Hematopoietic multipotent progenitor cell treated with erythropoietin and hydrocortisone succinate and interleukin-3 and kit ligand, for 6 days (in vitro differentiated cells): ENCODE results near the gene COPS2.
"Not testable (repeated sequence)": the region's sequence is repeated elsewhere in the genome, so short reads cannot be mapped to it uniquely, and the experiment has no call there.

Experiments
- DNase-seq: peaks from one replicate; pipeline ENCODE4 v3.0.0-alpha.2; 2015

The COPS2 gene

GRCh38 chr15:49101536-49101935 lies 53.9 kb downstream of the COPS2 start:
- DNase-seq, result no peak

- no peak for DNase-seq
Measured at GRCh38 chr15:49096090-49096750, 59.2 kb downstream of the COPS2 start.

DNA sequence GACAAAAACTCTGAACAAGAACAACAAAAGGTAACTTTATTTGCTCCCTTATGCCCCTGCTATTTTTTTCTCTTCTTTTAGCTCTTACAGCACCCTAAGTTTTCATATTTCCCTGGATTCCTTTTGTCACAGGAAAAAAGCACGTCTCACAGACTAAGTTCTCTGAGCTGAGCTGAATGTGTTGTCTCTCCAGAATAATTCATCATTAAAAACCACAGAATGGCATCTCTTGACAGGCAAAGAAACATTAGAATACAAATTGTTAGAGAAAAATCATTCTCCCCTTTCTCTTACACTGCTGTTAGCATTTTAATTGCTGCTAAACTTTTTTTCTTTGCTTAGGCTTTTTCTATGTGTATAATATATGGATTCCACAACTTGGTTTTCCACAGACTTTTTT lies 60.5 kb downstream of the COPS2 start:
- DNase-seq, result no peak

GRCh38 chr15:49093252-49094105 lies 61.9 kb downstream of the COPS2 start:
- DNase-seq, result no peak

DNA sequence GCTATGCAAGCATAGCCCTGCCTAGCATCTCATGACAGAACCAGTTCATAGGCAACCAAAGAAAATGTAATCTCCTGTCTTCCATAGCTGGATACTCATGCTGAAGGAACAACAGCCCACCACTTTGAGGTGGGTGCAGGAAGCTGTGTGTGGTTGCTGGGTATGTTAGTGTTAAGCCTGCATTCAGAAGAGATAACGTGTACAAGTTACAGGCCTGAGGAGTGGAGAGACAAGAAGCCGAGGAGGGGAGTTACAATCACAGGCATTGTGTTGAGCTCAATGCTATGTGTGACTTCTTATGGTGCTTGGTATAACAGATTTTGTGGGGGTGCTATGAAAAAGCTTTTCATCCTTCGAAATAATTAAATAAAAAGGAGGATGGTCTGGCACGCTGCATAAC lies 66.4 kb downstream of the COPS2 start:
- DNase-seq, result no peak

DNA sequence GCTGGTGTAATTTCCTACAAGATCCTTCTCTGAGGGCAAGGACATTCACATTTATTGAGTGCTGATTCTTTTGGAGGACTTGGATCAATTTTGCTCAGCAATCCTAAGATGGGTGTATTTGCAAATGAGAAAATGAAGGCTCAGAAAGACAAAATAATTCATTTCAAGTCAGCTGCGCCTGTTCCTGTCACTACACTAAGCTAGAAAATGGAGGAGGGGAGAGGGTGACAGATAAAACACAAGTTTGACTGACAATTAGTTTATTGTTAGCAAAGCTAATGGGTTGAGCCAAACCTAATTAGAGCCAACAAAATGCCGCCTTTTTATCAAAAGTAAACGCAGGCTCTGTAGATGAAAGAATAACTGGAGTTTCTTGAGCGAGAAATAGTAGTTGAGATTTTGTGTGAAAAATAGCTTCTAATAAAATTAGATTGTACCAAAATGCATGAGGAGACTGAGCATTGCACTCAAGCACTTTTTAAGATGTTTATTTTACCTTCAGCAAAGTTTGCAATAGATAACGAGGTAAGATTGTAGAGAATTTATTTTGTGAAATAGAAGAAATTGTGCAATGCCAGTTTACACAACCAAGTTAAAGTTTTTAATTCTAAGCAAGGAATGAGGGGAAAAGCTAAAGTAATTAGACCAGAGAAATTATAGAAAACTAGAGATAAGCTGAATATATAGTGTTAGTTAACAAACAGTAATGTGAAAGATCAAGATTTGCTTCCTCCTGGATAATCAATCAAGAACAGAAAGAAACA lies 69.5 kb downstream of the COPS2 start:
- no peak for DNase-seq

- DNase-seq, result no peak
Measured at GRCh38 chr15:49084285-49084570, 71.2 kb downstream of the COPS2 start.

DNA sequence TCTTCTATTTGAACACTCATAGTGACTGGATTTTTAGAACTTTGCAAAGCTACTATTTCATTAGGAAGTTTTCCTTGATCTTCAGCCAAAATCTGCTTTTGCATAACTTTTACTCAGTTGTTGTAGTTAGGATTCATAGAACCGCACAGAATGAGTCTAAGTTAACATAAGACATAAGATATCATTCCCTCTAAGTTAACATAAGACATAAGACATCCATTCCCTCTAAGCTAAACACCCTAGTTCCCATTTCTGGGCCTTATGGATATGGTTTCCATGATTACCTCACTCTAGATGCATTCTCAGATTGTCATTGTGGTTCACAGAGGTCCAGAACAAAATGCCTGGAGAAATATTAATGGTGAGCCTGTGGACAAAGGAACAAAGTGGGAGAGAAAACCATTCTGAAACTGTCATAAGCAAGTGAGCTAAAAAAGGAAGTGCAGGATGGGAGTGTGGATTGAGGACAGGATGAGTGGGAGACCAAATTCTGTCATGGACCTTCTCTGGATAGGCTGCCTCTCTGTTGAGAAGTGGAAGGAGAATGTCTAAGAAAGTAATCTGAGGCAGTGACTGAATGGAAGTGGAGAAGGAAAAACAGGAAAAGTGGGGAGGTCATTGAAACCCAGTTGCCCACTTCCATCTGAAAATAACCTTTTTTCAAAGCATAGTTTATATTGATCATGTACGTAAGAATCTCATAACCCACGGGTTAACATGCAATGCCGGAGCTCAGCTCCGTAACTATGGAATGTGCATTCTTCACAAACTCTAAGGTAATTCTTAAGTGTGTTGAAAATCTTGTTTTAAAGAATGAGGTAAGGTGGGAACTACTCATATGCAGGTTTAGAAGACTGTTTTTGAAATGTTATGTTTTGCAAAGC lies 71.8 kb downstream of the COPS2 start:
- no peak for DNase-seq

DNA sequence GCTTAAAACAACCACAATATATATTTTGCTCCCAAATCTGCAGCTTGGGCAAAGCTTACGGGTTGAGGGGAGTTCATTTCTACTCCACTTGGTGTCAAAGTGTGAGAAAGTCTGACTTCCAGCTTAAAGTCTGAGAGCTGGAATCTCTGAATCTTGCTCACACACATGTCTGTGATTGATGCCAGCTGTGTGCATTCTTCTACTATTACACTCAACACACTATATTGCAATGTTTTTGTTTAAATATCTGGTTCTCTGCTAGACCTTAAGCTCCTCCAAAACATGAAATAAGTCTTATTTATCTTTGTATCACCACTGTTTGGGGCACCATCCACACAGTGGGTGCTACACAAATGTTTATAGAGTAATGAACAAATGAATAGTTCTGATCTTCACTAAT lies 72.4 kb downstream of the COPS2 start:
- no peak for DNase-seq

DNA sequence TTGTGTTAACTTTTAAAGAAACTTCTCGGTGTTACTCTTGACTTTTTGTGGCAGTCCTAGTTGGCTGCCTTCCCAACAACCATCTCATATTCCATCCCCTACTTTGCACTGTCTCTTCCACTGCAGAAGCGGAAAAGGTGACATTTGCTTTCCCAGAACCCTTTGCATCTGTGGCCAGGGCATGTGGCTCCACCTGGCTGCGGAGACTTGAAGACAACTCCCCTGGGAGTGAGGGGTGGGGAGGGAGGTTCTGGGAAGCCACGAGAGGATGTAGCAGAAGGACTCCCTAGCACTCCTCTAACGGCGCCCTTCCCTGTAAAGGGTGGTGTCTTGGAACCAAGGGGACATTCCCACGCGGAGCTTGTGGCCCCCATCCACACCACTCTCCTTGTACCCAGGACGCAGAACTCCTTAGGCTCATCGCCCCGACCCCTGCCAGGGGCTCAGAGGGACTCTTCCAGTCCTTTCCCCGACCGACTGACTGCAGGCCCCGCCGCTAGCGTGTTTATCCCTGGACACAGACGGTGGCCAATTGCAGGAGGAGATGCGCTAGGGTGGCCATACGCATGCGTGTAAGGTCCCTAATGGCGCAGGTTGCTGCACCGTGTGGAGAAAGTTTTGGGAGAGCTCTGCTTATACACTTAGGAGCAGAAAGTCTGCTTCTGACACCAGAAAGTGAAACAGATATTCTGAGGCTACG lies 75.9 kb downstream of the COPS2 start:
- DNase-seq, result no peak

DNA sequence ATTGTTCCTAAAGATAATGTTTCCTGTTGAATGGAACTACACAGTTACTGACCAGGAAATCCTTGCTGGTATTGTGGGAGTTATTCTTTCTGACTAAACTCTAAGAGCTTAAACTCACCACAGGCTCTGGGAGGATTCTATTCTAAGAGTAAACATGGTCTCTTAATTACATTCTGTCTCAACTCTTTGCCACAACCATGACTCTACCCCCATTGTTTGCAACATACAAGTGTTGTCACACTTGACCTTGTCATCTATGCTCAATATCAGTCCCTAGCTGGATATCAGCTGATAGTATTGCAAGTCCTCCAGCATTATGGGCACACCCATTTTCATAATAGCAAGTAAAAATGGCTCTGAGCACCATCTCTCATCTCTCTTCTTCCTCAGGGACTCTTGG lies 79.5 kb downstream of the COPS2 start:
- peak; percentile 37 for DNase-seq

GRCh38 chr15:49074589-49075287 lies 80.7 kb downstream of the COPS2 start:
- not testable (repeated sequence) for DNase-seq
